ENCODE data around the gene SOX4.

The SOX4 gene

DNA sequence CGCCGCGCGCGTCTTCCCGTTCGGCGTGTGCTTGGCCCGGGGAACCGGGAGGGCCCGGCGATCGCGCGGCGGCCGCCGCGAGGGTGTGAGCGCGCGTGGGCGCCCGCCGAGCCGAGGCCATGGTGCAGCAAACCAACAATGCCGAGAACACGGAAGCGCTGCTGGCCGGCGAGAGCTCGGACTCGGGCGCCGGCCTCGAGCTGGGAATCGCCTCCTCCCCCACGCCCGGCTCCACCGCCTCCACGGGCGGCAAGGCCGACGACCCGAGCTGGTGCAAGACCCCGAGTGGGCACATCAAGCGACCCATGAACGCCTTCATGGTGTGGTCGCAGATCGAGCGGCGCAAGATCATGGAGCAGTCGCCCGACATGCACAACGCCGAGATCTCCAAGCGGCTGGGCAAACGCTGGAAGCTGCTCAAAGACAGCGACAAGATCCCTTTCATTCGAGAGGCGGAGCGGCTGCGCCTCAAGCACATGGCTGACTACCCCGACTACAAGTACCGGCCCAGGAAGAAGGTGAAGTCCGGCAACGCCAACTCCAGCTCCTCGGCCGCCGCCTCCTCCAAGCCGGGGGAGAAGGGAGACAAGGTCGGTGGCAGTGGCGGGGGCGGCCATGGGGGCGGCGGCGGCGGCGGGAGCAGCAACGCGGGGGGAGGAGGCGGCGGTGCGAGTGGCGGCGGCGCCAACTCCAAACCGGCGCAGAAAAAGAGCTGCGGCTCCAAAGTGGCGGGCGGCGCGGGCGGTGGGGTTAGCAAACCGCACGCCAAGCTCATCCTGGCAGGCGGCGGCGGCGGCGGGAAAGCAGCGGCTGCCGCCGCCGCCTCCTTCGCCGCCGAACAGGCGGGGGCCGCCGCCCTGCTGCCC lies 1.1 kb downstream of the SOX4 start:
- peak in 1 of 4 experiments; percentile 20 for DNase-seq

DNA sequence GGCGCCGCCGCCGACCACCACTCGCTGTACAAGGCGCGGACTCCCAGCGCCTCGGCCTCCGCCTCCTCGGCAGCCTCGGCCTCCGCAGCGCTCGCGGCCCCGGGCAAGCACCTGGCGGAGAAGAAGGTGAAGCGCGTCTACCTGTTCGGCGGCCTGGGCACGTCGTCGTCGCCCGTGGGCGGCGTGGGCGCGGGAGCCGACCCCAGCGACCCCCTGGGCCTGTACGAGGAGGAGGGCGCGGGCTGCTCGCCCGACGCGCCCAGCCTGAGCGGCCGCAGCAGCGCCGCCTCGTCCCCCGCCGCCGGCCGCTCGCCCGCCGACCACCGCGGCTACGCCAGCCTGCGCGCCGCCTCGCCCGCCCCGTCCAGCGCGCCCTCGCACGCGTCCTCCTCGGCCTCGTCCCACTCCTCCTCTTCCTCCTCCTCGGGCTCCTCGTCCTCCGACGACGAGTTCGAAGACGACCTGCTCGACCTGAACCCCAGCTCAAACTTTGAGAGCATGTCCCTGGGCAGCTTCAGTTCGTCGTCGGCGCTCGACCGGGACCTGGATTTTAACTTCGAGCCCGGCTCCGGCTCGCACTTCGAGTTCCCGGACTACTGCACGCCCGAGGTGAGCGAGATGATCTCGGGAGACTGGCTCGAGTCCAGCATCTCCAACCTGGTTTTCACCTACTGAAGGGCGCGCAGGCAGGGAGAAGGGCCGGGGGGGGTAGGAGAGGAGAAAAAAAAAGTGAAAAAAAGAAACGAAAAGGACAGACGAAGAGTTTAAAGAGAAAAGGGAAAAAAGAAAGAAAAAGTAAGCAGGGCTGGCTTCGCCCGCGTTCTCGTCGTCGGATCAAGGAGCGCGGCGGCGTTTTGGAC lies 2.0 kb downstream of the SOX4 start:
- no peak for DNase-seq

DNA sequence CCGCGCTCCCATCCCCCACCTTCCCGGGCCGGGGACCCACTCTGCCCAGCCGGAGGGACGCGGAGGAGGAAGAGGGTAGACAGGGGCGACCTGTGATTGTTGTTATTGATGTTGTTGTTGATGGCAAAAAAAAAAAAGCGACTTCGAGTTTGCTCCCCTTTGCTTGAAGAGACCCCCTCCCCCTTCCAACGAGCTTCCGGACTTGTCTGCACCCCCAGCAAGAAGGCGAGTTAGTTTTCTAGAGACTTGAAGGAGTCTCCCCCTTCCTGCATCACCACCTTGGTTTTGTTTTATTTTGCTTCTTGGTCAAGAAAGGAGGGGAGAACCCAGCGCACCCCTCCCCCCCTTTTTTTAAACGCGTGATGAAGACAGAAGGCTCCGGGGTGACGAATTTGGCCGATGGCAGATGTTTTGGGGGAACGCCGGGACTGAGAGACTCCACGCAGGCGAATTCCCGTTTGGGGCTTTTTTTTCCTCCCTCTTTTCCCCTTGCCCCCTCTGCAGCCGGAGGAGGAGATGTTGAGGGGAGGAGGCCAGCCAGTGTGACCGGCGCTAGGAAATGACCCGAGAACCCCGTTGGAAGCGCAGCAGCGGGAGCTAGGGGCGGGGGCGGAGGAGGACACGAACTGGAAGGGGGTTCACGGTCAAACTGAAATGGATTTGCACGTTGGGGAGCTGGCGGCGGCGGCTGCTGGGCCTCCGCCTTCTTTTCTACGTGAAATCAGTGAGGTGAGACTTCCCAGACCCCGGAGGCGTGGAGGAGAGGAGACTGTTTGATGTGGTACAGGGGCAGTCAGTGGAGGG lies 2.8 kb downstream of the SOX4 start:
- no peak for DNase-seq

DNA sequence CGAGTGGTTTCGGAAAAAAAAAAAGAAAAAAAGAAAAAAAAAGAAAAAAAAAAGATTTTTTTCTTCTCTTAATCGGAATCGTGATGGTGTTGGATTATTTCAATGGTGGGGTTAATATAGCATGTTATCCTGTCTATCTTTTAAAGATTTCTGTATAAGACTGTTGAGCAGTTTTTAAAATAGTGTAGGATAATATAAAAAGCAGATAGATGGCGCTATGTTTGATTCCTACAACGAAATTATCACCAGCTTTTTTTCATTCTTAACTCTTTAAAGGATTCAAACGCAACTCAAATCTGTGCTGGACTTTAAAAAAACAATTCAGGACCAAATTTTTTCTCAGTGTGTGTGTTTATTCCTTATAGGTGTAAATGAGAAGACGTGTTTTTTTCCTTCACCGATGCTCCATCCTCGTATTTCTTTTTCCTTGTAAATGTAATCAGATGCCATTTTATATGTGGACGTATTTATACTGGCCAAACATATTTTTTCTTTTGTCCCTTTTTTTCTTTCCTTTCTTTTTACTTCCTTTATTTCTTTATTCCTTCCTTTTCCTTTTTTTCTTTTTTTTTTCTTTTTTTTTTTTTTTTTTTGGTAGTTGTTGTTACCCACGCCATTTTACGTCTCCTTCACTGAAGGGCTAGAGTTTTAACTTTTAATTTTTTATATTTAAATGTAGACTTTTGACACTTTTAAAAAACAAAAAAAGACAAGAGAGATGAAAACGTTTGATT lies 3.6 kb downstream of the SOX4 start:
- DNase-seq = no peak

DNA sequence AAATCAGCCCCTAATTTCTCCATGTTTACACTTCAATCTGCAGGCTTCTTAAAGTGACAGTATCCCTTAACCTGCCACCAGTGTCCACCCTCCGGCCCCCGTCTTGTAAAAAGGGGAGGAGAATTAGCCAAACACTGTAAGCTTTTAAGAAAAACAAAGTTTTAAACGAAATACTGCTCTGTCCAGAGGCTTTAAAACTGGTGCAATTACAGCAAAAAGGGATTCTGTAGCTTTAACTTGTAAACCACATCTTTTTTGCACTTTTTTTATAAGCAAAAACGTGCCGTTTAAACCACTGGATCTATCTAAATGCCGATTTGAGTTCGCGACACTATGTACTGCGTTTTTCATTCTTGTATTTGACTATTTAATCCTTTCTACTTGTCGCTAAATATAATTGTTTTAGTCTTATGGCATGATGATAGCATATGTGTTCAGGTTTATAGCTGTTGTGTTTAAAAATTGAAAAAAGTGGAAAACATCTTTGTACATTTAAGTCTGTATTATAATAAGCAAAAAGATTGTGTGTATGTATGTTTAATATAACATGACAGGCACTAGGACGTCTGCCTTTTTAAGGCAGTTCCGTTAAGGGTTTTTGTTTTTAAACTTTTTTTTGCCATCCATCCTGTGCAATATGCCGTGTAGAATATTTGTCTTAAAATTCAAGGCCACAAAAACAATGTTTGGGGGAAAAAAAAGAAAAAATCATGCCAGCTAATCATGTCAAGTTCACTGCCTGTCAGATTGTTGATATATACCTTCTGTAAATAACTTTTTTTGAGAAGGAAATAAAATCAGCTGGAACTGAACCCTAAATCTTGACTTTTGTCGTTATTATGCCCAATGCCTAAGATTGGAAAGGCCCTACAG lies 4.5 kb downstream of the SOX4 start:
- DNase-seq = no peak

DNA sequence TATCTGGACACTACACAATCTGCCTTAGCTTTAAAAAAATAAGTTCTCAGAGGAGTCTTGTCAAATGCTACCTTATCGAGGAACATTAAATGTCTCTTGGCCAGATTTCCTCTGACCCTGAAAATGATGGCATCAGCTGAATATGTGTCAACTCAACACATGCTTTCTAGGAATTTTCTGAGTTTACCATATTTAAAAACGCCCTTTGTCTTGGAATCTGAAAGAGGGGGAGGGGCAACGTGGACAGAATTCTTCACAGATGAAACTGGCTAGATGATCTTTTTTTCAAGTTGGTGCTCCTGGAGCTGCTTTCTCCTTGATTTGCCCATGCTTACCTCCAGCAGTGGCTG lies 5.1 kb downstream of the SOX4 start:
- no peak for DNase-seq

DNA sequence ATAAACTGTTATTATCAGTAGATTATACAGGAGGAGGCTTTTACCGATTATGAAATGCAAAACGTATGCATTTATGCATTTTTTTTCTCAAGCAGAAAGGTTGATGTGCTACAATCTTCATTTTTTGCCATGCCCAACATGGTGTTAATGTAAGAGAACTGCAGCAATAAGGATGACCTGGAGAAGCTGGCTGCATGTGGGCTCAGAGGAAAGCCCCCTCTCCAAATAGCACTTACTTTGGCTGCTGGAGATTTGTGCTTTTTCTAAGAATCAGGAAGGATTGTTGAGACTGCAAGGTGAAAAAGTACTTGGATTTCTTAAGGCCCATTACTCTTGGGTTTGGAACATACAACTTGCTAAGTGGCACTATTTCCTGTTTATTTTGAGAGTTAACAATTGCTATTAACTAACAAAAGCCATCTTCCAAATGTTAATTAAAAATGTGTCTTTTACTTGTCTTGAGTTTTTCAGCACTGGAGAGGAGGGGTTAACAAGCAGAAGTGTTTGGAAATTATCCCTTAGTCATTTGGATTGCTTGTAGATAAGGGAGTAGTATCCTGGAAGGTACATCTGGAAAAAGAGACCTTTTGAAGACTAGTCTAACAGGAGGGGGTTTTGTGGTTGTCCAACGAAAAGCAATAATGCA lies 5.6 kb downstream of the SOX4 start:
- DNase-seq = no peak

DNA sequence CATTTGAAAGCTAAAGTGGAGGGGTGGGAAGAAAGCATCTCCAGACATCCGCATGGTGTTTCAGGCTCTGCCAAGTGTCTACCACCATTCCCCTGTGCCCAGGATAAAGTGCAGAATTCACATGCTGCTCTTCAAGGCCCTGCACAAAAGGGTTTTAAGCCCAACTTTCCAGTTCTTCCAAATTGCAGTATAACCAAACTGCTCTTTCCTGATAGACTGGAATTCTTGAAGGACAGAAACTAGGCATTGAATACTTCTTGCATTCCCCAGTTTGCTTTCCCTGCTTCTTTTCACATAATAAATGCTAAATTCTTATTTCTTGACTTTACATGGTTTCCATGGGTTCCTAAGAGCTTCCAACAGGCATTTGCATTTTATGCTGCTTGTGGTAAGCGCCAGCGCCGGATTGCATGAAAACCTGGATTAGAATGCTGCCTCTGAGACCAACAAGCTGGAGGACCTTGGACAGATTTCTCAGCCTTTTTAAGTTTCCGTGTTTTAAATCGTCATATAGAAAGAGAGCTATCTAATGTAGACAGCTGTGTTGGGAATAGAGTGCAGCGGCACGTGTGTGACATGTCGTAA lies 7.9 kb downstream of the SOX4 start:
- no peak for DNase-seq

DNA sequence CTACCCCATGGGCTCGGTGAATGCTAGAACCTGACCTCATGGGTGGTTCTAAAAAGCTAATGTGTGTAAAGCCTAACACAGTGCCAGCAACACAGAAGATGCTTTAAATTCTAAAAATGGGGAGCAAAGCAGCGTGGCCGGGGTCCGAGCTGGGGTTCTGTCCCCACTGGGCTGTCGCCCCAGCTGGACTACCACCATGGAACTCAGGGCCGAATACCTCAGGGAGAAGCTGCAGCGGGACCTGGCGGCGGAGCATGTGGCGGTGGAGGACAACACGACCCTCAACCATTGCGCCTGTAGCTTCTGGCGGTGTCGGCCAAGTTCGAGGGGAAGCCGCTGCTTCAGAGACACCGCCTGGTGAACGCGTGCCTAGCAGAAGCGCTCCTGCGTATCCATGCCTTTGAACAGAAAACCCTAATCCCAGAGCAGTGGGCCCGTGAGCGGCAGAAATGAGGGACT lies 8.4 kb downstream of the SOX4 start:
- no peak for DNase-seq

DNA sequence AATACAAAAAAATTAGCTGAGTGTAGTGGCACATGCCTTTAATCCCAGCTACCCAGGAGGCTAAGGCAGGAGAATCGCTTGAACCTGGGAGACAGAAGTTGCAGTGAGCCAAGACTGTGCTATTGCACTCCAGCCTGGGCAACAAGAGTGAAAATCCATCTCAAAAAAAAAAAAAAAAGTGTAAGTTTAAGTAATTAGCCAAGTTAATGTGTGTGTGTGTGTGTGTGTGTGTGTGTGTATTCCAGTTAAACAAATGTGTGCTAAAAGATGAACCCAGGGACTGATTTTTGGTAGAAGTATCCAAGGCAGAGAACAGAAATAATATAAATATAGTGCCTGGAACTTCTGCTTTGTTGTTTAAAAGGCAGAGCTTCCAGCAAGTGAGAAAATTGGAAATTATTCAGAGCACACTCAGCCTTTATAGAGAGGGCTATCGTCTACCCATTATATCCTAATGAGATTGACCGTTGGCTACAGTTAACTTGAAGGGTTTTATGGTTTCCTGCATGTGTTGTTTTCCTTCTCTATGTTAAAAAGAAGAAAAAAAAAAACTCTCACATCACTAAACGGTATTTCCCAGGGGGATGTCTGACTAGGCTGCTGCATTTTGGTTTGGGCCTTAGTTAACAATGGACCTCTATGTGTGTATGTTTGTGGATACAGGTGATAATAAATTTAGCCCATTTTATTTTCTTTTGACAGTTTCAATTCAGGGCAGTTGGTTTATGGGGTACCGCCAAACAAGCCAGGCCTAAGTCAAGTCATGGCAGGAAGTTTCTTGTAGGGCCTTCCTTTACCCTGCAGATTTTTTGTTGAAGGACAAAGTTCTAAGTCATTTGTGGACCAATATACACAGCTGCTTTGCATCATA lies 9.8 kb downstream of the SOX4 start:
- DNase-seq = no peak

DNA sequence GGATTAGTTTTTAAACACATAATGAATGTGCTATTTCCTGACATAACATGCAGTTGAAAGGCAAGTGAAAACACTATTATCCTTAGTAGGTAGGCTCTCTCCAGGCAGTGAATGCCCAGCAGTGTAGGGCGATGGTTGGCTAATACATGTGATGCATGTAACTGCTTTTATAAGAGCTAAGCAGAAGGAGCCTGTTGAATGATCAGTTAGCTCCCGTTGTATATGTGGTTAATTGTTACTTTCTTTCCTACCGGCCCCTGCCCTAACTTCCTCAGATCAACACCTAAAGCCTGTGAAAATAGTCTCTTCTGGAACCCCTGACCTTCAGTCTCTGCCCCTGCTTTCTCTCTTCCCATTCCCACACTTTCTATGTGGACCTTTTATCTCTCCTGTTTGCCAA lies 10.5 kb downstream of the SOX4 start:
- no peak for DNase-seq

DNA sequence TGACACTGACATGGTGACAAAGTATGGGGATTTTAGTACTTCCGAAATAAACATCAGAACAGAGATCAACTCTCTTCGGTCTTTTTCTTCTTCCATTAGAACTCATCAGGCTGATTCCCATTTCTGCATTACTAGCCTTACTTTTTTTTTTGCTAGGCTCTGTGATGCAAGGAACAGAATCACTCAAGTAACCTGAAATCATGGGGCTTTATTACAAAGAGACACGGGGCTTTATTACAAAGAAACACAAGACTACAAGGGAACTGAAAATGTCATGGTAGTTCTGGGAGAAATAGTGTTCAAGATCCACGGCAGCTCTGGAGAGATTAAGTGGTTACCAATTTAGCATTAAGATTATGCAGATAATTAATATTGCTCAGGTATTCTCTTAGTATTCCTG lies 11.6 kb downstream of the SOX4 start:
- DNase-seq = no peak

DNA sequence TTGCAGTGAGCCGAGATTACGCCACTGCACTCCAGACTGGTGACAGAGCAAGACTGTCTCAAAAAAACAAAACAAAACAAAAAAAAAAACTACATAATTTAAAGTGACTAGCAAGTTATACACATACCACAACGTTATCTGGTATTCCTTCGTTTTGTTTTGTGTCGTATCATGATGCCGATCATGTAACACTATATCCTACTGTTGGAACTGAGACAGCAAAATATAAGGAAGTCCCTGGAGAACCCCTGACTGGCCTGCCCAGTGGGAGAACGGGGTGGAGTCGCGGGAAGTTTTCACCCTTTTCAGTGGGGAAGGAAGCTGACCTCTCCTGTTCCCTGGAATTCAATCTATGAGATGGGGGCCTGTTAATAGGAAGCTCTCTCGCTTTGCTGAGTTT lies 15.1 kb downstream of the SOX4 start:
- no peak for DNase-seq

DNA sequence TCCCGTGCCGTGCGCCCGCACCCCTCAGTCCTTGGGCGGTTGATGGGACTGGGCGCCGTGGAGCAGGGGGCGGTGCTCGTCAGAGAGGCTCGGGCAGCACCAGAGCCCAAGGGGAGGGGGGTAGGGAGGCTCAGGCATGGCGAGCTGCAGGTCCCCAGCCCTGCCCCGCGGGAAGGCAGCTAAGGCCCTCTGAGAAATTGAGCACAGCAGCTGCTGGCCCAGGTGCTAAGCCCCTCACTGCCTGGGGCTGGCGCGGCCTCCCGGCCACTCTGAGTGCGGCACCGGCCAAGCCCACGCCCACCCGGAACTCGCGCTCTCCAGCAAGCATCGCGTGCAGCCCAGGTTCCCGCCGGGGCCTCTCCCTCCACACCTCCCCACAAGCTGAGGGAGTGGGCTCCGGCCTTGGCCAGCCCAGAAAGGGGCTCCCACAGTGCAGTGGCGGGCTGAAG lies 16.4 kb downstream of the SOX4 start:
- no peak for DNase-seq

DNA sequence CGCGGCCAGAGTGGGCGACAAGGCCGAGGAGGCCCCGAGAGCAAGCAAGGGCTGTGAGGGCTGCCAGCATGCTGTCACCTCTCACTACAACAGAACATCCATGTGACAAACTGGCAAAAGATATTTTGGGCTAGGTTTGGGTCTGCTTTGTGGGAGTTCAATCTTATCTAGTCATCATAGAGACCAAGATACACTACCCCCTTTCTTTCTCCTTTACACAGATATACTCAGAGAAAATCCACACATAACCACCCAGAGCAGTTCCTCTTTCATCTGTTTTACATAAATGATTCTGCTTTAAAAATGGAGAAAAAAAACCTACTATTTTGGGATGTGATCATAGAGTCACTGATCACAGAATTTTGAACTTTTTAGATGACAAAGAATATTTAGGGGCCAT lies 16.8 kb downstream of the SOX4 start:
- DNase-seq = no peak

DNA sequence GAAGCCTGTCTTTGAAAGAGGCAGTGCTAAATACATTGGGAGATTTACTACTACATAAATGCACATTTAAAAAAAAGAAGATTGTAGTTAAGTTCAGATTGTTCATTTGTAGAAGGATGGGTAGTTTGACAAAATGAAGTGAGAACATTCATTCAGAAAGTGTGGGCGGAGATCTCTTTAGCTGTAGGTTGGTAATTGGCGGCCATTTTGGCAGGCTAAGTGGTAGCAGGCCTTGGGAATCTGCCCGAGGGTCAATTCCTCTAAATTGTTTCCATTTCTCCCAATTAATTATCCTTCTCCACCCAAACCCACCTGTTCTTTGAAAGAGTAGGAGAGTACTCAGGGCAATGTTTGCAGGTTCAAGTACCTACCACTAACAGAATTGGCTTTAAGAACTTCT lies 17.9 kb downstream of the SOX4 start:
- no peak for DNase-seq

DNA sequence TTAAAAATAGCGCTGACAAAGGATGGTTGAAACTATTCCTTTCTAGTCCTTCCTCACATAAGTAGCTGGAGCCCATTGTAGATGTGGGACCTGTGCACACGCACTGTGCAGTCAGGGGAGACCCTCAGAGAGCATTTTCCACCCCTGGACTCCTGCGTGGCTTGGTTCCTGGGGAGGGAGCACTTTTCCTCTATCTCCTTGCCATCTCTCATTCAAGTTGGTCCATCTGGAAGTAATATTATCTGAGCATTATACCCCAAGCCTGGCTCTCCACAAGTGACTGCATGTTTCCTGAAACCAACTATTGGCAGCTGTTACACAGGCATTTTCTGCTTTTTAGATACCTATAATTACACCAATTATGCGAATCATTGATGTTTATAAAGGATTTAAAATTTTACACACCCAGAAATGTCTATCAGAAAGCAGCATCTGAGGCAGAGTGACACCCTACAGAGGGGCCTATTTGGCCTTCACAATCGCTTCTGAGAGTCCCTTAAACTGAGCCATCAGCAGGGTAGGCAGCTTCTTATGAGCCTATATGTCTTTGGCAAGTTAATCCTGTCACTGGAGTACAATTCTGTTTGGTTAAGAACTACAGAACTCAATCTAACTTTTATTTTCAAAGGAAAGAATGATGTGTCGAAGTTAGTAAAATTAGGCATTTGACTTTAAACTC lies 18.7 kb downstream of the SOX4 start:
- DNase-seq = no peak

DNA sequence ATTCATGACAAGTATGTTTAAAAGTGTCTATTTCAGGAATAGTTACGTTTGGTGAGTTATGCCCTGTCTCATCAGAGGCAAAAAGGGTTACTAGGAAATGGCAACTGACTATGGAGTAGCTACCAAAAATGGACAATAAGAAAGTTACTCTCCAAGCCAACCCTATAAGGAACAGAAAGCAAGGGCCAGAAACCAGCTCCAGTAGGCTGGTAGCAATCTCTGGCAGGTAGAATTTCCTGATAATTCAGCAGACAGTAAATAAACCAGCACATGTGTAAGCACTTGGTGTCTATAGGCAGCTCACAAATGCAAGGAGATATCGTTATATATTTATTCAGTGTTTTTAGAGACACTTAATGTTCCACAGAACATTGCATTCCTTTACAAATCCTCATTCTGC lies 20.3 kb downstream of the SOX4 start:
- no peak for DNase-seq

DNA sequence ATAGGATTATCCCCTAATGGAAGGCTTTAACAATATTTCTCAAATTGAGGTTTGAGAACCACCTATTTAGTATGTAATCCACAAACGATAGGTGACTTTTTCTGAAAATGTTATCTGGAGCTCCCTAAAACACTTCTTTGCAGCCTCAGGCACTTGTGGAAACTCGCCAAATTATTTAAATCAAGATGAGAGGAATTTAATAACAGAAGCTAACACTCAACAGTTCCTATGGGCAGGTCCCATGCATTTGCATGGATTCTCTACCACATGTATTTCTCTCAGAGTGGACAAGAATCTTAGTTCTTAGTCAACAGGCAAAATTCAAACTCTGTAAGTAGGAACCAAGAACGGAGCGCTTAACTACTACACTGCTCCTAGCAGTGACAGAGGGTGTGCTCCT lies 20.7 kb downstream of the SOX4 start:
- no peak for DNase-seq

Measured in activated naive CD4-positive, alpha-beta T cell (primary cell).